ENCODE results near the gene NSUN6.

DNA sequence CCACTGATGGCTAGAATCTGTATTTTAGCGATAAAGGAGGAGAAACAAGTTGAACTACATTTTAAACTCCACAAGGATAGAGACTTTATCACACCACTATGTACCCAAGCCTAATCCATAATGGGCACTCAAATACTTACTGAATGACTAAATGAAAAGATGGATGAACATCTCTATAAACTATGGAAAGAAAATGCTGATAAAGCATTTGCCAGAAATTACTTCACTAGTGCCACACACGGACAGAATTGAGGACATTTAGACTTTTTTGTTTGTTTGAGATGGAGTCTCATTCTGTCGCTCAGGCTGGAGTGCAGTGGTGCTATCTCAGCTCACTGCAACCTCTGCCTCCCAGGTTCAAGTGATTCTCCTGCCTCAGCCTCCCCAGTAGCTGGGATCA is 1.7 kb upstream of the NSUN6 start:
- TF ChIP-seq EZH2 (IDR thresholded peaks at IDR 0.05; ENCODE audit: borderline replicate concordance, low read depth, low read length, severe bottlenecking), result no peak
- TF ChIP-seq, protein P1, sequence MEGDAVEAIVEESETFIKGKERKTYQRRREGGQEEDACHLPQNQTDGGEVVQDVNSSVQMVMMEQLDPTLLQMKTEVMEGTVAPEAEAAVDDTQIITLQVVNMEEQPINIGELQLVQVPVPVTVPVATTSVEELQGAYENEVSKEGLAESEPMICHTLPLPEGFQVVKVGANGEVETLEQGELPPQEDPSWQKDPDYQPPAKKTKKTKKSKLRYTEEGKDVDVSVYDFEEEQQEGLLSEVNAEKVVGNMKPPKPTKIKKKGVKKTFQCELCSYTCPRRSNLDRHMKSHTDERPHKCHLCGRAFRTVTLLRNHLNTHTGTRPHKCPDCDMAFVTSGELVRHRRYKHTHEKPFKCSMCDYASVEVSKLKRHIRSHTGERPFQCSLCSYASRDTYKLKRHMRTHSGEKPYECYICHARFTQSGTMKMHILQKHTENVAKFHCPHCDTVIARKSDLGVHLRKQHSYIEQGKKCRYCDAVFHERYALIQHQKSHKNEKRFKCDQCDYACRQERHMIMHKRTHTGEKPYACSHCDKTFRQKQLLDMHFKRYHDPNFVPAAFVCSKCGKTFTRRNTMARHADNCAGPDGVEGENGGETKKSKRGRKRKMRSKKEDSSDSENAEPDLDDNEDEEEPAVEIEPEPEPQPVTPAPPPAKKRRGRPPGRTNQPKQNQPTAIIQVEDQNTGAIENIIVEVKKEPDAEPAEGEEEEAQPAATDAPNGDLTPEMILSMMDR (IDR thresholded peaks at IDR 0.05; ENCODE audit: borderline replicate concordance, extremely low read depth, low read length, poor library complexity, severe bottlenecking), result no peak

Data from DND-41 (cell line).